ENCODE results near the gene TMEM11. TPM values are rescaled to one million over a fixed set of nuclear protein-coding genes. Genes with fewer than 3 reads are reported as not detected.
A peak's percentile ranks its signal among the peaks of the same experiment; 100 is the strongest.

The TMEM11 gene
- total RNA-seq, 1 donor from 2014 or later, result 31.6 TPM

DNA sequence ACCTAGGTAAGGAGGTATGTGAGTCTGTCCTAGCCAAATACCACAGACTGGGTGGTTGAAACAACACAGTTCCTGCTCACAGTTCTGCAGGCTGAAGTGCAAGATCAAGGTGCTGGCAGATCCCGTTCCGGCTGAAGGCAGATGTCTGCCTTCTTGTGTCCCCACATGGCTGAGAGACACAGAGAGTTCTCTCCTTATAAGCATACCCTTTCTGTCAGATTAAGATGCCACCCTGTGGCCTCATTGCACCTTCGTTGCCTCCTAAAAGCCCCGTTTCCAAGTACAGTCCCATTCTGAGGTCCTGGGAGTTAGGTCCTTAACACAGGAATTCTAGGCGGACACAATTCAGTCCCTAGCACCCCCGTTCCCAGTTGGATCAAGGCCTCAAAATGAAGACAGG is 9.1 kb upstream of the TMEM11 start:
- Histone ChIP-seq H3K9ac (ENCODE audit: low read length) (no peak overlapping the region), H4K20me1 (ENCODE audit: insufficient read depth, low read length) (peaks cover 14% of the 10 kb centered on the region), H3K4me1 (ENCODE audit: insufficient read depth, low read length) (no peaks in the 10 kb centered on the region), H3K27me3 (ENCODE audit: insufficient read depth, low read length) (no peaks in the 10 kb centered on the region), H3K36me3 (ENCODE audit: insufficient read depth, low read length) (no peaks in the 10 kb centered on the region), H3K4me3 (ENCODE audit: insufficient read depth, low read depth, low read length) (no peak overlapping the region), H3K4me2 (ENCODE audit: low read length) (no peak overlapping the region), H2AFZ (ENCODE audit: low read depth, low read length) (no peak overlapping the region), H3K79me2 (ENCODE audit: insufficient read depth, low read length) (peaks cover 12% of the 10 kb centered on the region), H3K27ac (ENCODE audit: low read depth, low read length) (no peak overlapping the region), H3K9me3 (ENCODE audit: insufficient read depth, low read depth, low read length) (peaks cover 5% of the 10 kb centered on the region)
- H3K27me3 Mint-ChIP-seq (ENCODE audit: low read depth, unreplicated experiment), result no peaks in the 10 kb centered on the region
- H3K36me3 Mint-ChIP-seq (ENCODE audit: low read depth, unreplicated experiment), result peaks cover 27% of the 10 kb centered on the region
- H3K27ac Mint-ChIP-seq (ENCODE audit: unreplicated experiment), result peak overlapping the region; percentile 34
- no peak overlapping the region for H3K4me3 Mint-ChIP-seq (ENCODE audit: unreplicated experiment)
- H3K4me1 Mint-ChIP-seq (ENCODE audit: low read depth, unreplicated experiment), result no peaks in the 10 kb centered on the region
- TF ChIP-seq EZH2 (IDR thresholded peaks at IDR 0.05; ENCODE audit: insufficient read depth, low read length), result no peak
- TF ChIP-seq, protein P1, sequence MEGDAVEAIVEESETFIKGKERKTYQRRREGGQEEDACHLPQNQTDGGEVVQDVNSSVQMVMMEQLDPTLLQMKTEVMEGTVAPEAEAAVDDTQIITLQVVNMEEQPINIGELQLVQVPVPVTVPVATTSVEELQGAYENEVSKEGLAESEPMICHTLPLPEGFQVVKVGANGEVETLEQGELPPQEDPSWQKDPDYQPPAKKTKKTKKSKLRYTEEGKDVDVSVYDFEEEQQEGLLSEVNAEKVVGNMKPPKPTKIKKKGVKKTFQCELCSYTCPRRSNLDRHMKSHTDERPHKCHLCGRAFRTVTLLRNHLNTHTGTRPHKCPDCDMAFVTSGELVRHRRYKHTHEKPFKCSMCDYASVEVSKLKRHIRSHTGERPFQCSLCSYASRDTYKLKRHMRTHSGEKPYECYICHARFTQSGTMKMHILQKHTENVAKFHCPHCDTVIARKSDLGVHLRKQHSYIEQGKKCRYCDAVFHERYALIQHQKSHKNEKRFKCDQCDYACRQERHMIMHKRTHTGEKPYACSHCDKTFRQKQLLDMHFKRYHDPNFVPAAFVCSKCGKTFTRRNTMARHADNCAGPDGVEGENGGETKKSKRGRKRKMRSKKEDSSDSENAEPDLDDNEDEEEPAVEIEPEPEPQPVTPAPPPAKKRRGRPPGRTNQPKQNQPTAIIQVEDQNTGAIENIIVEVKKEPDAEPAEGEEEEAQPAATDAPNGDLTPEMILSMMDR (IDR thresholded peaks at IDR 0.05; ENCODE audit: insufficient read depth, low read depth, low read length), result no peak
- FAIRE-seq (no peak), DNase-seq (ENCODE audit: low read depth) (no peak)
- H3K9me3 Mint-ChIP-seq (ENCODE audit: unreplicated experiment), result peaks cover 13% of the 10 kb centered on the region

DNA sequence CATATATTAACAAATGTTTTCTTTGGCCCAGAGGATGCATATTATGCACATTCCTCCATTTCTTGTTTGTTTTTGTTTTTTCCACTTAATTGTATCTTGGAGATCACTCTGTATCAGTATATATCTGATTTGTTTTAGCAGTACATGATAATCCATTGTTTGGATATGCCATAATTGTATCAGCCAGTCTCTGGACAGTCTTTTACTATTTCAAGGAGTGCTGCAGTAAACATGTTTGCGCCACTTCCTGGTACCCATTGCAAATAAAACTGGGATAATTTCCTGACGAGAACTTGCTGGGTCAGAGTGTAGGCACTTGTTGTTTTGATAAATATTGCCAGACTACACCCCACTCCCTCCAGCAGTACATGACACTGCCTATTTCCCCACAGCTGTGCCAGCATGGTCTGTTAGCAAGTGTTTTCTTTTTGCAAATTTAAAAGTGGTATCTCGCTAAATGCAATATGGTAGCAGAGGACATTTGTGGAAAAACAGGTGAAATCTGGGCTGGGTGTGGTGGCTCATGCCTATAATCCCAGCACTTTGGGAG is 4.9 kb upstream of the TMEM11 start:
- DNase-seq (ENCODE audit: low read depth), result no peak
- peaks cover 14% of the 10 kb centered on the region for H3K4me1 ChIP-seq (ENCODE audit: insufficient read depth, low read length)
- H3K4me2 ChIP-seq (ENCODE audit: low read length), result no peak overlapping the region
- Mint-ChIP-seq H3K27ac (ENCODE audit: unreplicated experiment) (no peak overlapping the region), H3K36me3 (ENCODE audit: low read depth, unreplicated experiment) (peaks cover 35% of the 10 kb centered on the region), H3K27me3 (ENCODE audit: low read depth, unreplicated experiment) (no peaks in the 10 kb centered on the region), H3K4me3 (ENCODE audit: unreplicated experiment) (no peak overlapping the region), H3K4me1 (ENCODE audit: low read depth, unreplicated experiment) (peaks cover 11% of the 10 kb centered on the region), H3K9me3 (ENCODE audit: unreplicated experiment) (peaks cover 13% of the 10 kb centered on the region)
- no peaks in the 10 kb centered on the region for H3K36me3 ChIP-seq (ENCODE audit: insufficient read depth, low read length)
- H3K4me3 ChIP-seq (ENCODE audit: insufficient read depth, low read depth, low read length), result no peak overlapping the region
- H3K27me3 ChIP-seq (ENCODE audit: insufficient read depth, low read length), result no peaks in the 10 kb centered on the region
- FAIRE-seq, result no peak
- peaks cover 5% of the 10 kb centered on the region for H3K9me3 ChIP-seq (ENCODE audit: insufficient read depth, low read depth, low read length)
- TF ChIP-seq, protein P1 (IDR thresholded peaks at IDR 0.05; ENCODE audit: insufficient read depth, low read depth, low read length), result no peak
- TF ChIP-seq EZH2 (IDR thresholded peaks at IDR 0.05; ENCODE audit: insufficient read depth, low read length), result no peak
- H3K27ac ChIP-seq (ENCODE audit: low read depth, low read length), result no peak overlapping the region
- no peak overlapping the region for H2AFZ ChIP-seq (ENCODE audit: low read depth, low read length)
- H4K20me1 ChIP-seq (ENCODE audit: insufficient read depth, low read length), result peaks cover 20% of the 10 kb centered on the region
- no peak overlapping the region for H3K9ac ChIP-seq (ENCODE audit: low read length)
- peaks cover 46% of the 10 kb centered on the region for H3K79me2 ChIP-seq (ENCODE audit: insufficient read depth, low read length)

DNA sequence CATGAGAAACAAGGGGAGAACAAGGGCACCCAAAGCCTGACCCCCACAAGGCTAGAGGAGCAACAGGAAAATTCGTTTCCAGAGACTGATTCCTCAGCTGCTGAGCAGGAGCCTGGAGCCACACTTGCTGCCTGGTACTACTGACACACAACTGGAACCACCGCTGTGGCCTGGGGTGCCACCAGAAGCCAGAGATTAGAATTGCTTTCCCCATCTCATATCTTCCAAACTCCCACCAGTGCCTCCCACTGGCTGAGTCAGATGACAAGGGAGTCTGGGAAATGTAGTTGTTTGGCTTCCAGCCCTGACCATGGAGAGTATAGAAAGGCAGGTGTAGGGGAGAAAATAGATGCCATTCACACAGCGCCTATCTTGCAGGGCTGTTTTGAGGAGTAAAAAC is 4.1 kb upstream of the TMEM11 start:
- no peaks in the 10 kb centered on the region for H3K36me3 ChIP-seq (ENCODE audit: insufficient read depth, low read length)
- peaks cover 5% of the 10 kb centered on the region for H3K9me3 ChIP-seq (ENCODE audit: insufficient read depth, low read depth, low read length)
- Mint-ChIP-seq H3K4me3 (ENCODE audit: unreplicated experiment) (no peak overlapping the region), H3K27ac (ENCODE audit: unreplicated experiment) (no peak overlapping the region), H3K9me3 (ENCODE audit: unreplicated experiment) (peaks cover 11% of the 10 kb centered on the region), H3K36me3 (ENCODE audit: low read depth, unreplicated experiment) (peaks cover 30% of the 10 kb centered on the region), H3K4me1 (ENCODE audit: low read depth, unreplicated experiment) (peaks cover 11% of the 10 kb centered on the region), H3K27me3 (ENCODE audit: low read depth, unreplicated experiment) (no peaks in the 10 kb centered on the region)
- peaks cover 14% of the 10 kb centered on the region for H3K4me1 ChIP-seq (ENCODE audit: insufficient read depth, low read length)
- no peak overlapping the region for H3K4me2 ChIP-seq (ENCODE audit: low read length)
- H3K4me3 ChIP-seq (ENCODE audit: insufficient read depth, low read depth, low read length), result no peak overlapping the region
- H3K9ac ChIP-seq (ENCODE audit: low read length), result no peak overlapping the region
- no peak for DNase-seq (ENCODE audit: low read depth)
- H3K27ac ChIP-seq (ENCODE audit: low read depth, low read length), result no peak overlapping the region
- H4K20me1 ChIP-seq (ENCODE audit: insufficient read depth, low read length), result peaks cover 17% of the 10 kb centered on the region
- H3K79me2 ChIP-seq (ENCODE audit: insufficient read depth, low read length), result peaks cover 54% of the 10 kb centered on the region
- TF ChIP-seq EZH2 (IDR thresholded peaks at IDR 0.05; ENCODE audit: insufficient read depth, low read length), result no peak
- TF ChIP-seq, protein P1 (IDR thresholded peaks at IDR 0.05; ENCODE audit: insufficient read depth, low read depth, low read length), result no peak
- no peaks in the 10 kb centered on the region for H3K27me3 ChIP-seq (ENCODE audit: insufficient read depth, low read length)
- no peak for FAIRE-seq
- H2AFZ ChIP-seq (ENCODE audit: low read depth, low read length), result no peak overlapping the region
